ENCODE measurements around the gene UNC13C.

The UNC13C gene

GRCh38 chr15:54675241-54675640 is 697.0 kb downstream of the UNC13C start:
- DNase-seq (ENCODE audit: low read depth) = no peak

DNA sequence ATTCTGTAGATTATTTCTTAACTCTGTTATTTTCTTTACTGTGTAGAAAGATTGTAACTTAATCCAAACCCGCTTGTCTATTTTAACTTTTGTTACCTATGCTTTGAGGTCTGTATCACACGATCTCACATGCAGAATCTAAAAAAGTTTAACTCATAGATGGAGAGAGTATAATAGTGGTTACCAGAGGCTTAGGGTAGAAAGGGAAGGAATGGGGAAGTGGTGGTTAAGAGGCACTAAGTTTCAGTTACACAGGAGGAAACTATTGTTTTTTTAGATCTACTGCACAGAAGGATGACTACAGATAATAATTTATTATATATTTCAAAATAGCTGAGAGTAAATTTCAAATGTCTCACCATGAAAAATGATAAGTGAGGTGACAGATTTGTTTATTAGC is 703.3 kb downstream of the UNC13C start:
- no peak for DNase-seq (ENCODE audit: low read depth)
